Measurements from ENCODE around the gene TAS1R3. TPM values are rescaled to one million over a fixed set of nuclear protein-coding genes. Genes with fewer than 3 reads are reported as not detected.

Gene TAS1R3
- total and polyA plus RNA-seq, 2 donors (not counting 1 experiment from before 2014, with no cell fraction given), result 4.1 to 11.7 TPM

DNA sequence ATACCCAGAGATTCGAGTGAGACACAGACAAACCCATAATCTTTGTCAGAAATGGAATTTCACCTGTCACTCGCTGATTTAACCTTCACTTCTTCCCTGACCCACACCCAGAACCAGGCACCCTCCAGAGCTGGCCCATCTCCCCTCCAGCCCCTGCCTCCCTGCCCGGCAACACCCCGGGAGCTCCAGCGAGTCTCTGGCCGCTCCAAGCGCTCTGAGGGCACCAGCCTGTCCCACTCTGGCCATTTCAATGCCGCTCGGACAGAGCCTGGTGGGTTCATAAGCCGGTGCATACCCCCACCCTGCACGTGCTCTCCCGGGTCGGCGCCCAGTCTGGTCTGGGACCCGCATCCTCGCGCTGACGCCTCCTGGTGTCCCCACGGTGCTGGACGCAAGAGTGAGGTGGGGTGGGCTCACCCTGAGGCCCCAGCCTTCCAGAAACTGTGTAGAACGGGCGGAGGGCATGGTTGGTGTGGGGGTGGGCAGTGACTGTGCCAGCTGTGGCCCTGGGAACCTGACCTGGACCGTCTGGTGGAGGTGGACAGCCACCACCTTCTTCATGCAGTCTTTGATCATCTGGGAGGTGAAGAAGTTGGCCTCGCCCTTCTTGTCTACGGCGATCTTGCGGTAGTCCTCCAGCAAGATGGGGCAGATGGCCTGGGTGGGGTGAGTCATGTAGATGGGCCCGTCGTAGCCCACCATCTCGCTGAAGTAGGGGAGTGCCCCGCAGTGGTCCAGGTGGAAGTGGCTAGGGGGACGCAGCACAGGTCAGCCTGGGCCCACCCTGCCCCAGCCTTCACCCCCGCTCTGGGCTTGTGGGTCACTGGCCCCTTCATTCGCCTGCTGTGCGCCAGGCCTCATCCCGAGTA, 12.1 kb upstream of the TAS1R3 start:
- Mint-ChIP-seq H3K9me3 (ENCODE audit: insufficient read depth) (no peaks in the 10 kb centered on the region), H3K4me3 (no peak overlapping the region), H3K4me1 (peaks cover 20% of the 10 kb centered on the region), H3K27me3 (no peaks in the 10 kb centered on the region), H3K27ac (no peak overlapping the region)
- Histone ChIP-seq H2AFZ (ENCODE audit: insufficient read depth, low read depth, low read length, poor library complexity, severe bottlenecking) (no peak overlapping the region), H3K9ac (ENCODE audit: low read length) (no peak overlapping the region), H3K27ac (ENCODE audit: low read length in 2 of 2) (no peak overlapping the region), H3K9me3 (ENCODE audit: control extremely low read depth in 1 of 3, control insufficient read depth in 2 of 3, insufficient read depth in 1 of 3, low read length in 2 of 3) (no peaks in the 10 kb centered on the region), H3K4me2 (replicated peaks; ENCODE audit: low read depth, low read length, poor library complexity, severe bottlenecking) (no peak overlapping the region), H4K20me1 (ENCODE audit: control insufficient read depth, insufficient read depth, low read length, poor library complexity, severe bottlenecking) (peaks cover 47% of the 10 kb centered on the region), H3K4me3 (ENCODE audit: control extremely low read depth in 1 of 5, extremely low read depth in 1 of 5, insufficient read depth in 1 of 5, low read depth in 2 of 5, low read length in 4 of 5) (no peak overlapping the region), H3K4me1 (ENCODE audit: control insufficient read depth in 2 of 2, insufficient read depth in 2 of 2, low read length in 2 of 2) (peaks cover 8 to 18% of the 10 kb centered on the region in 2 donors), H3K79me2 (ENCODE audit: control insufficient read depth, insufficient read depth, low read length) (peaks cover 47% of the 10 kb centered on the region), H3K27me3 (replicated peaks in 1 of 4; ENCODE audit: control extremely low read depth in 1 of 4, control insufficient read depth in 3 of 4, insufficient read depth in 4 of 4, low read length in 3 of 4) (no peaks in the 10 kb centered on the region), H3K36me3 (replicated peaks in 1 of 2; ENCODE audit: control extremely low read depth in 1 of 2, control insufficient read depth in 1 of 2, extremely low read depth in 1 of 2, insufficient read depth in 2 of 2, low read length in 1 of 2) (peaks cover 0 to 32% of the 10 kb centered on the region in 2 experiments)
- POLR2A ChIA-PET, result no interaction called here
- intact Hi-C loops (cut with micrococcal nuclease), result no loop called here
- TF ChIP-seq, protein P1, sequence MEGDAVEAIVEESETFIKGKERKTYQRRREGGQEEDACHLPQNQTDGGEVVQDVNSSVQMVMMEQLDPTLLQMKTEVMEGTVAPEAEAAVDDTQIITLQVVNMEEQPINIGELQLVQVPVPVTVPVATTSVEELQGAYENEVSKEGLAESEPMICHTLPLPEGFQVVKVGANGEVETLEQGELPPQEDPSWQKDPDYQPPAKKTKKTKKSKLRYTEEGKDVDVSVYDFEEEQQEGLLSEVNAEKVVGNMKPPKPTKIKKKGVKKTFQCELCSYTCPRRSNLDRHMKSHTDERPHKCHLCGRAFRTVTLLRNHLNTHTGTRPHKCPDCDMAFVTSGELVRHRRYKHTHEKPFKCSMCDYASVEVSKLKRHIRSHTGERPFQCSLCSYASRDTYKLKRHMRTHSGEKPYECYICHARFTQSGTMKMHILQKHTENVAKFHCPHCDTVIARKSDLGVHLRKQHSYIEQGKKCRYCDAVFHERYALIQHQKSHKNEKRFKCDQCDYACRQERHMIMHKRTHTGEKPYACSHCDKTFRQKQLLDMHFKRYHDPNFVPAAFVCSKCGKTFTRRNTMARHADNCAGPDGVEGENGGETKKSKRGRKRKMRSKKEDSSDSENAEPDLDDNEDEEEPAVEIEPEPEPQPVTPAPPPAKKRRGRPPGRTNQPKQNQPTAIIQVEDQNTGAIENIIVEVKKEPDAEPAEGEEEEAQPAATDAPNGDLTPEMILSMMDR (IDR thresholded peaks at IDR 0.05), result no peak
- no peak for TF ChIP-seq EZH2 (IDR thresholded peaks at IDR 0.05; ENCODE audit: borderline replicate concordance, insufficient read depth, low read depth, low read length, poor library complexity, severe bottlenecking)
- DNase-seq, result no peak
- no peak for ATAC-seq (ENCODE audit: low read depth)
- WGBS (ENCODE audit: insufficient coverage), result 94% methylated on average over 35 of the region's 36 CpGs
- CTCF ChIA-PET, result no interaction called here

DNA sequence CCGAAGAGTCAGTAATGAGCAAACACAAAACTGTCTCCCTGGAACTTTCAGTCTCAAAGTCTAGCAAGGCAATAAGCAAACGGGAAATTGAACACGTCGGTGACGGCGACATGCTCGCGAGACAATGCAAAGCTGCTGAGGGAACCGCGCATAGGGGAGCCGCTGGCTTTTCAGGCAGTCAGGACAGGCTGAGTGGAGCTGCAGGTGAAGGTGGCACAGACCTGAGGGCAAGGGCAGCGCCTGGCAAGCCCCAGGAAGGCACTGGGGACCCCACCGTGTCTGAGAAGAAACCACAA, 11.5 kb upstream of the TAS1R3 start:
- Mint-ChIP-seq H3K4me1 (peaks cover 21% of the 10 kb centered on the region), H3K9me3 (ENCODE audit: insufficient read depth) (no peaks in the 10 kb centered on the region), H3K27ac (no peak overlapping the region), H3K4me3 (no peak overlapping the region), H3K27me3 (no peaks in the 10 kb centered on the region)
- WGBS (ENCODE audit: insufficient coverage), result 90% methylated on average over 13 of the region's 13 CpGs
- POLR2A ChIA-PET, result no interaction called here
- no peak overlapping the region for H3K9ac ChIP-seq (ENCODE audit: low read length)
- peaks cover 47% of the 10 kb centered on the region for H4K20me1 ChIP-seq (ENCODE audit: control insufficient read depth, insufficient read depth, low read length, poor library complexity, severe bottlenecking)
- intact Hi-C loops (cut with micrococcal nuclease), result no loop called here
- no peak for TF ChIP-seq EZH2 (IDR thresholded peaks at IDR 0.05; ENCODE audit: borderline replicate concordance, insufficient read depth, low read depth, low read length, poor library complexity, severe bottlenecking)
- TF ChIP-seq, protein P1 (IDR thresholded peaks at IDR 0.05), result no peak
- H3K27ac ChIP-seq (ENCODE audit: low read length in 2 of 2), result no peak overlapping the region
- H3K79me2 ChIP-seq (ENCODE audit: control insufficient read depth, insufficient read depth, low read length), result peaks cover 51% of the 10 kb centered on the region
- H3K4me2 ChIP-seq (replicated peaks; ENCODE audit: low read depth, low read length, poor library complexity, severe bottlenecking), result no peak overlapping the region
- CTCF ChIA-PET, result no interaction called here
- no peak overlapping the region for H3K4me3 ChIP-seq (ENCODE audit: control extremely low read depth in 1 of 5, extremely low read depth in 1 of 5, insufficient read depth in 1 of 5, low read depth in 2 of 5, low read length in 4 of 5)
- no peak overlapping the region for H2AFZ ChIP-seq (ENCODE audit: insufficient read depth, low read depth, low read length, poor library complexity, severe bottlenecking)
- no peaks in the 10 kb centered on the region for H3K27me3 ChIP-seq (replicated peaks in 1 of 4; ENCODE audit: control extremely low read depth in 1 of 4, control insufficient read depth in 3 of 4, insufficient read depth in 4 of 4, low read length in 3 of 4)
- DNase-seq, result no peak
- peaks cover 8 to 18% of the 10 kb centered on the region in 2 donors for H3K4me1 ChIP-seq (ENCODE audit: control insufficient read depth in 2 of 2, insufficient read depth in 2 of 2, low read length in 2 of 2)
- ATAC-seq (ENCODE audit: low read depth), result no peak
- no peaks in the 10 kb centered on the region for H3K9me3 ChIP-seq (ENCODE audit: control extremely low read depth in 1 of 3, control insufficient read depth in 2 of 3, insufficient read depth in 1 of 3, low read length in 2 of 3)
- peaks cover 0 to 26% of the 10 kb centered on the region in 2 experiments for H3K36me3 ChIP-seq (replicated peaks in 1 of 2; ENCODE audit: control extremely low read depth in 1 of 2, control insufficient read depth in 1 of 2, extremely low read depth in 1 of 2, insufficient read depth in 2 of 2, low read length in 1 of 2)
